Measurements from ENCODE around the gene LRRC38. TPM values are rescaled to one million over a fixed set of nuclear protein-coding genes. Genes with fewer than 3 reads are reported as not detected.
"Not testable (repeated sequence)": the region's sequence is repeated elsewhere in the genome, so short reads cannot be mapped to it uniquely, and the experiment has no call there.

The LRRC38 gene
- total and polyA plus RNA-seq, 4 donors, result not detected

GRCh38 chr1:13462682-13463081, 51.1 kb downstream of the LRRC38 start:
- no peak for DNase-seq
- Histone ChIP-seq H3K36me3 (ENCODE audit: control insufficient read depth in 1 of 2, insufficient read depth in 2 of 2, low read length in 1 of 2) (no peaks in the 10 kb centered on the region), H3K9me3 (ENCODE audit: control insufficient read depth, low read length) (no peaks in the 10 kb centered on the region), H3K27ac (ENCODE audit: low read depth in 1 of 2, low read length in 2 of 2) (no peak overlapping the region), H3K4me3 (ENCODE audit: low read length in 2 of 2) (no peak overlapping the region), H3K27me3 (ENCODE audit: control insufficient read depth in 1 of 2, insufficient read depth in 2 of 2, low read length in 1 of 2) (no peaks in the 10 kb centered on the region), H3K4me1 (ENCODE audit: control insufficient read depth in 1 of 2, insufficient read depth in 2 of 2, low read length in 2 of 2) (no peaks in the 10 kb centered on the region)
- intact Hi-C loops (cut with DNase I), result no loop called here
- ATAC-seq (ENCODE audit: low FRiP score), result peak; percentile 11
- WGBS, 2 donors, result 37 to 44% methylated on average over 7 of the region's 7 CpGs

- no peaks in the 10 kb centered on the region for H3K36me3 ChIP-seq (ENCODE audit: control insufficient read depth in 1 of 2, insufficient read depth in 2 of 2, low read length in 1 of 2)
- no peaks in the 10 kb centered on the region for H3K4me1 ChIP-seq (ENCODE audit: control insufficient read depth in 1 of 2, insufficient read depth in 2 of 2, low read length in 2 of 2)
- no peaks in the 10 kb centered on the region for H3K9me3 ChIP-seq (ENCODE audit: control insufficient read depth, low read length)
- DNase-seq, result no peak
- intact Hi-C loops (cut with DNase I), result no loop called here
- ATAC-seq (ENCODE audit: low FRiP score), result no peak
- 79 to 93% methylated on average over 2 of the region's 2 CpGs for WGBS, 2 donors
- no peak overlapping the region for H3K4me3 ChIP-seq (ENCODE audit: low read length in 2 of 2)
- no peak overlapping the region for H3K27ac ChIP-seq (ENCODE audit: low read depth in 1 of 2, low read length in 2 of 2)
- H3K27me3 ChIP-seq (ENCODE audit: control insufficient read depth in 1 of 2, insufficient read depth in 2 of 2, low read length in 1 of 2), result no peaks in the 10 kb centered on the region
Observed at GRCh38 chr1:13461977-13462376, 51.8 kb downstream of the LRRC38 start.

- no peak for ATAC-seq (ENCODE audit: low FRiP score)
- Histone ChIP-seq H3K4me1 (ENCODE audit: control insufficient read depth in 1 of 2, insufficient read depth in 2 of 2, low read length in 2 of 2) (no peaks in the 10 kb centered on the region), H3K9me3 (ENCODE audit: control insufficient read depth, low read length) (peaks cover 2% of the 10 kb centered on the region), H3K4me3 (ENCODE audit: low read length in 2 of 2) (no peak overlapping the region), H3K27me3 (ENCODE audit: control insufficient read depth in 1 of 2, insufficient read depth in 2 of 2, low read length in 1 of 2) (no peaks in the 10 kb centered on the region), H3K36me3 (ENCODE audit: control insufficient read depth in 1 of 2, insufficient read depth in 2 of 2, low read length in 1 of 2) (no peaks in the 10 kb centered on the region), H3K27ac (ENCODE audit: low read depth in 1 of 2, low read length in 2 of 2) (no peak overlapping the region)
- WGBS, 2 donors, result 30 to 36% methylated on average over 15 of the region's 15 CpGs
- intact Hi-C loops (cut with DNase I), result no loop called here
- no peak for DNase-seq
Observed at GRCh38 chr1:13456904-13457532, 56.8 kb downstream of the LRRC38 start.

- WGBS, 2 donors, result 53 to 54% methylated on average over 6 of the region's 6 CpGs
- no peaks in the 10 kb centered on the region for H3K36me3 ChIP-seq (ENCODE audit: control insufficient read depth in 1 of 2, insufficient read depth in 2 of 2, low read length in 1 of 2)
- intact Hi-C loops (cut with DNase I), result no loop called here
- ATAC-seq (ENCODE audit: low FRiP score), result no peak
- no peaks in the 10 kb centered on the region for H3K4me1 ChIP-seq (ENCODE audit: control insufficient read depth in 1 of 2, insufficient read depth in 2 of 2, low read length in 2 of 2)
- no peak overlapping the region for H3K27ac ChIP-seq (ENCODE audit: low read depth in 1 of 2, low read length in 2 of 2)
- H3K27me3 ChIP-seq (ENCODE audit: control insufficient read depth in 1 of 2, insufficient read depth in 2 of 2, low read length in 1 of 2), result no peaks in the 10 kb centered on the region
- no peak for DNase-seq
- H3K4me3 ChIP-seq (ENCODE audit: low read length in 2 of 2), result no peak overlapping the region
- H3K9me3 ChIP-seq (ENCODE audit: control insufficient read depth, low read length), result peaks cover 2% of the 10 kb centered on the region
Observed at GRCh38 chr1:13451399-13451965, 62.3 kb downstream of the LRRC38 start.

- no peaks in the 10 kb centered on the region for H3K4me1 ChIP-seq (ENCODE audit: control insufficient read depth in 1 of 2, insufficient read depth in 2 of 2, low read length in 2 of 2)
Observed at GRCh38 chr1:13450204-13450603, 63.6 kb downstream of the LRRC38 start.

GRCh38 chr1:13443335-13443979, 70.3 kb downstream of the LRRC38 start:
- Histone ChIP-seq H3K4me1 (ENCODE audit: control insufficient read depth in 1 of 2, insufficient read depth in 2 of 2, low read length in 2 of 2) (no peaks in the 10 kb centered on the region), H3K4me3 (ENCODE audit: low read length in 2 of 2) (no peak overlapping the region), H3K27ac (ENCODE audit: low read depth in 1 of 2, low read length in 2 of 2) (no peak overlapping the region), H3K9me3 (ENCODE audit: control insufficient read depth, low read length) (no peaks in the 10 kb centered on the region), H3K27me3 (ENCODE audit: control insufficient read depth in 1 of 2, insufficient read depth in 2 of 2, low read length in 1 of 2) (no peaks in the 10 kb centered on the region), H3K36me3 (ENCODE audit: control insufficient read depth in 1 of 2, insufficient read depth in 2 of 2, low read length in 1 of 2) (no peaks in the 10 kb centered on the region)
- WGBS, 2 donors, result 21 to 22% methylated on average over 10 of the region's 10 CpGs
- ATAC-seq (ENCODE audit: low FRiP score) (no peak), DNase-seq (no peak)
- intact Hi-C loops (cut with DNase I), result no loop called here

More at GRCh38 chr1:13450204-13450603, 63.6 kb downstream of the LRRC38 start:
- ATAC-seq (ENCODE audit: low FRiP score), result no peak
- Histone ChIP-seq H3K27ac (ENCODE audit: low read depth in 1 of 2, low read length in 2 of 2) (no peak overlapping the region), H3K27me3 (ENCODE audit: control insufficient read depth in 1 of 2, insufficient read depth in 2 of 2, low read length in 1 of 2) (no peaks in the 10 kb centered on the region), H3K4me3 (ENCODE audit: low read length in 2 of 2) (no peak overlapping the region), H3K36me3 (ENCODE audit: control insufficient read depth in 1 of 2, insufficient read depth in 2 of 2, low read length in 1 of 2) (no peaks in the 10 kb centered on the region), H3K9me3 (ENCODE audit: control insufficient read depth, low read length) (peaks cover 2% of the 10 kb centered on the region)
- 73 to 76% methylated on average over 7 of the region's 7 CpGs for WGBS, 2 donors
- intact Hi-C loops (cut with DNase I), result no loop called here
- DNase-seq, result no peak

- 93 to 94% methylated on average over 39 to 49 of the region's 49 CpGs for WGBS, 2 donors
- H3K27ac ChIP-seq (ENCODE audit: low read depth in 1 of 2, low read length in 2 of 2); H3K4me1 ChIP-seq (ENCODE audit: control insufficient read depth in 1 of 2, insufficient read depth in 2 of 2, low read length in 2 of 2); H3K27me3 ChIP-seq (ENCODE audit: control insufficient read depth in 1 of 2, insufficient read depth in 2 of 2, low read length in 1 of 2); ATAC-seq (ENCODE audit: low FRiP score); intact Hi-C loops (cut with DNase I); DNase-seq; H3K9me3 ChIP-seq (ENCODE audit: control insufficient read depth, low read length); H3K36me3 ChIP-seq (ENCODE audit: control insufficient read depth in 1 of 2, insufficient read depth in 2 of 2, low read length in 1 of 2); H3K4me3 ChIP-seq (ENCODE audit: low read length in 2 of 2): not testable (repeated sequence)
Observed at GRCh38 chr1:13439104-13439783, 74.6 kb downstream of the LRRC38 start.

- no peaks in the 10 kb centered on the region for H3K27me3 ChIP-seq (ENCODE audit: control insufficient read depth in 1 of 2, insufficient read depth in 2 of 2, low read length in 1 of 2)
- H3K4me1 ChIP-seq (ENCODE audit: control insufficient read depth in 1 of 2, insufficient read depth in 2 of 2, low read length in 2 of 2), result no peaks in the 10 kb centered on the region
- no peak for DNase-seq
- WGBS, 2 donors, result 56 to 71% methylated on average over 3 of the region's 3 CpGs
- no peaks in the 10 kb centered on the region for H3K9me3 ChIP-seq (ENCODE audit: control insufficient read depth, low read length)
- no peaks in the 10 kb centered on the region for H3K36me3 ChIP-seq (ENCODE audit: control insufficient read depth in 1 of 2, insufficient read depth in 2 of 2, low read length in 1 of 2)
- H3K4me3 ChIP-seq (ENCODE audit: low read length in 2 of 2), result no peak overlapping the region
- H3K27ac ChIP-seq (ENCODE audit: low read depth in 1 of 2, low read length in 2 of 2), result no peak overlapping the region
- no peak for ATAC-seq (ENCODE audit: low FRiP score)
- intact Hi-C loops (cut with DNase I), result no loop called here
Observed at GRCh38 chr1:13435458-13435857, 78.3 kb downstream of the LRRC38 start.
